Peyer's patch (tissue), 4 donors: ENCODE measurements around the gene LMTK2.

Source experiments
- POLR2A ChIP-seq, 2 donors: fragments of 450-650 bp; IDR thresholded peaks; one replicate each; pipeline ENCODE4 v1.5.1; 2017; ENCODE audit warnings: antibody characterized with exemption in 2 of 2, mild to moderate bottlenecking in 2 of 2, moderate library complexity in 2 of 2
- TF ChIP-seq, protein P1 (sequence below), 6 experiments: fragments of 450-650 bp in 4 of 6; fragments of 200-600 bp in 2 of 6; sonication (generic) in 1 of 6; IDR thresholded peaks; one replicate each; pipeline ENCODE4 v1.5.1; 2017 to 2019; ENCODE audit warnings: antibody characterized with exemption in 6 of 6, mild to moderate bottlenecking in 3 of 6, moderate library complexity in 1 of 6

DNA sequence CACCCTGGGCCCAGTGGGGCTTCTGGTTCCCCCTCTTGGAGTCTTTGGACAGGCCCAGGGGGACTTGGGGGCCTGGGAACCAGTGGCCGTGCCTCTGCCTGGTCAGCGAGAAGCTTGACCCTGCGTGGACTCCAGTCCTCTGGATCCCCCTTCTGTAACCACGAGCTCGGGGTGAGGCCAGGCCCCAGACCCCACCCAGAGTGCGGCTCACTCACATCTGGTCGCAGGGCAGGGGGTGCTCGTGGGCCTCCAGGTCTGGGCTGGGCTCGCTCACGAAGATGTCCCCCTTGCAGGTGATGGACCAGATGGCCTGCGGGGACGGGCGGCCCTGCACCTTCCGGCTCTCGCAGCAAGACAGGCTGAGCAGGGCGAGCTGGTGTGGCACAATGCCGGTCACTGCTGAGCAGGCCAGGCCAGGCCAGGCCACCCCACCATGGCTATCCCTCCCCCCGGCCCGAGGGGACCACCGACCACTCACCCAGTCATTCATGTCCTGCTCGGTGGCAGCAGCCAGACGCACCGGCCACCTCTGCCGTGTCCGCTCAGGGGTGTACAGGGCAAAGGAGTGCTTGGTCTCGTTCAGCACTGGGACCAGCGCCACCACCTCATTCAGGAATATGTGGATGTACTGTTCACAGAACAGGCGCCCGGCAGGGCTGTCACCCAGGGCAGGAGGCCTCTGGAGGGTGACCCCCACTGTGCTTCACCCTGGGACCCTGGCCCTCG is 124.2 kb downstream of the LMTK2 start:
- TF ChIP-seq, protein P1, sequence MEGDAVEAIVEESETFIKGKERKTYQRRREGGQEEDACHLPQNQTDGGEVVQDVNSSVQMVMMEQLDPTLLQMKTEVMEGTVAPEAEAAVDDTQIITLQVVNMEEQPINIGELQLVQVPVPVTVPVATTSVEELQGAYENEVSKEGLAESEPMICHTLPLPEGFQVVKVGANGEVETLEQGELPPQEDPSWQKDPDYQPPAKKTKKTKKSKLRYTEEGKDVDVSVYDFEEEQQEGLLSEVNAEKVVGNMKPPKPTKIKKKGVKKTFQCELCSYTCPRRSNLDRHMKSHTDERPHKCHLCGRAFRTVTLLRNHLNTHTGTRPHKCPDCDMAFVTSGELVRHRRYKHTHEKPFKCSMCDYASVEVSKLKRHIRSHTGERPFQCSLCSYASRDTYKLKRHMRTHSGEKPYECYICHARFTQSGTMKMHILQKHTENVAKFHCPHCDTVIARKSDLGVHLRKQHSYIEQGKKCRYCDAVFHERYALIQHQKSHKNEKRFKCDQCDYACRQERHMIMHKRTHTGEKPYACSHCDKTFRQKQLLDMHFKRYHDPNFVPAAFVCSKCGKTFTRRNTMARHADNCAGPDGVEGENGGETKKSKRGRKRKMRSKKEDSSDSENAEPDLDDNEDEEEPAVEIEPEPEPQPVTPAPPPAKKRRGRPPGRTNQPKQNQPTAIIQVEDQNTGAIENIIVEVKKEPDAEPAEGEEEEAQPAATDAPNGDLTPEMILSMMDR (IDR thresholded peaks at IDR 0.05) = no peak
- no peak for TF ChIP-seq POLR2A (IDR thresholded peaks at IDR 0.05)
